ENCODE data around the gene COMMD1. TPM values are rescaled to one million over a fixed set of nuclear protein-coding genes. Genes with fewer than 3 reads are reported as not detected.

Gene COMMD1
- polyA plus RNA-seq, 1 donor (not counting 4 experiments of a cell fraction or from before 2014, with no cell fraction given), result 44.8 TPM

- H3K4me3 ChIP-seq (ENCODE audit: control insufficient read depth in 2 of 3, extremely low read depth in 1 of 3, insufficient read depth in 2 of 3, low read depth in 1 of 3, low read length in 3 of 3), result no peak overlapping the region
- dilution Hi-C loops (cut with MboI; ENCODE audit: extremely low pct_ligation_motif_present, low sequenced_read_pairs), result no loop called here
- no peaks in the 10 kb centered on the region for H4K20me1 ChIP-seq (ENCODE audit: control insufficient read depth, extremely low read depth, insufficient read depth, low read length)
- H3K4me1 ChIP-seq (ENCODE audit: control insufficient read depth, extremely low read depth, insufficient read depth, low read length), result no peaks in the 10 kb centered on the region
- no peak overlapping the region for H3K27ac ChIP-seq (ENCODE audit: control insufficient read depth, insufficient read depth, low read length)
- no peaks in the 10 kb centered on the region for H3K9me1 ChIP-seq (ENCODE audit: control insufficient read depth, extremely low read depth, insufficient read depth, low read length)
- H3K36me3 ChIP-seq (ENCODE audit: control insufficient read depth in 2 of 2, extremely low read depth in 1 of 2, insufficient read depth in 2 of 2, low read length in 2 of 2), result no peaks in the 10 kb centered on the region
- no peak for FAIRE-seq
- no peaks in the 10 kb centered on the region for H3K79me2 ChIP-seq (ENCODE audit: control insufficient read depth, insufficient read depth, low read length)
- no peak overlapping the region for H2AFZ ChIP-seq (ENCODE audit: control insufficient read depth, low read length)
- no peak overlapping the region for H3K4me2 ChIP-seq (ENCODE audit: control insufficient read depth, extremely low read depth, insufficient read depth, low read depth, low read length)
- H3K27me3 ChIP-seq (ENCODE audit: control insufficient read depth, extremely low read depth, insufficient read depth, low read length), result no peaks in the 10 kb centered on the region
- TF ChIP-seq CTCF (optimal IDR thresholded peaks at IDR 0.05 in 1 of 3, IDR thresholded peaks at IDR 0.05 in 1 of 3, conservative IDR thresholded peaks at IDR 0.05 in 1 of 3; ENCODE audit: extremely low read depth in 1 of 3, insufficient read depth in 2 of 3, low read length in 3 of 3) (no peak), EZH2 (IDR thresholded peaks at IDR 0.05; ENCODE audit: low read length) (no peak)
- H3K9me3 ChIP-seq (ENCODE audit: control insufficient read depth, low read depth, low read length), result no peaks in the 10 kb centered on the region
- no peak for DNase-seq (ENCODE audit: low read depth, low spot score)
- H3K9ac ChIP-seq (ENCODE audit: control insufficient read depth, extremely low read depth, insufficient read depth, low read length), result no peak overlapping the region
Measured at GRCh38 chr2:62102402-62102920, 197.0 kb downstream of the COMMD1 start.

GRCh38 chr2:62109554-62109953 lies 204.1 kb downstream of the COMMD1 start:
- TF ChIP-seq CTCF (optimal IDR thresholded peaks at IDR 0.05 in 1 of 3, IDR thresholded peaks at IDR 0.05 in 1 of 3, conservative IDR thresholded peaks at IDR 0.05 in 1 of 3; ENCODE audit: extremely low read depth in 1 of 3, insufficient read depth in 2 of 3, low read length in 3 of 3), result no peak
- TF ChIP-seq EZH2 (IDR thresholded peaks at IDR 0.05; ENCODE audit: low read length), result no peak
- H3K9me1 ChIP-seq (ENCODE audit: control insufficient read depth, extremely low read depth, insufficient read depth, low read length), result no peaks in the 10 kb centered on the region
- DNase-seq (ENCODE audit: low read depth, low spot score) (no peak), FAIRE-seq (no peak)
- H3K9ac ChIP-seq (ENCODE audit: control insufficient read depth, extremely low read depth, insufficient read depth, low read length), result no peak overlapping the region
- no peaks in the 10 kb centered on the region for H3K27me3 ChIP-seq (ENCODE audit: control insufficient read depth, extremely low read depth, insufficient read depth, low read length)
- H3K9me3 ChIP-seq (ENCODE audit: control insufficient read depth, low read depth, low read length), result no peaks in the 10 kb centered on the region
- H3K36me3 ChIP-seq (ENCODE audit: control insufficient read depth in 2 of 2, extremely low read depth in 1 of 2, insufficient read depth in 2 of 2, low read length in 2 of 2), result no peaks in the 10 kb centered on the region
- no peak overlapping the region for H3K4me2 ChIP-seq (ENCODE audit: control insufficient read depth, extremely low read depth, insufficient read depth, low read depth, low read length)
- no peaks in the 10 kb centered on the region for H4K20me1 ChIP-seq (ENCODE audit: control insufficient read depth, extremely low read depth, insufficient read depth, low read length)
- H3K27ac ChIP-seq (ENCODE audit: control insufficient read depth, insufficient read depth, low read length), result no peak overlapping the region
- dilution Hi-C loops (cut with MboI; ENCODE audit: extremely low pct_ligation_motif_present, low sequenced_read_pairs), result no loop called here
- H3K4me3 ChIP-seq (ENCODE audit: control insufficient read depth in 2 of 3, extremely low read depth in 1 of 3, insufficient read depth in 2 of 3, low read depth in 1 of 3, low read length in 3 of 3), result no peak overlapping the region
- peaks cover 11% of the 10 kb centered on the region for H3K4me1 ChIP-seq (ENCODE audit: control insufficient read depth, extremely low read depth, insufficient read depth, low read length)
- H3K79me2 ChIP-seq (ENCODE audit: control insufficient read depth, insufficient read depth, low read length), result no peaks in the 10 kb centered on the region
- H2AFZ ChIP-seq (ENCODE audit: control insufficient read depth, low read length), result no peak overlapping the region
